NCI-H460 (cell line): ENCODE data around the gene GHR. TPM values are rescaled to one million over a fixed set of nuclear protein-coding genes. Genes with fewer than 3 reads are reported as not detected.

Experiments
- DNase-seq: peaks from one replicate; pipeline ENCODE4 v3.0.0-alpha.2; 2016; ENCODE audit warnings: low read depth; ENCODE audit errors: extremely low read depth
- total RNA-seq: library from RNA; depleted of rRNA; stranded (reverse); fragments of >200 nt; shearing (Covaris generic); gene quantifications from 2 replicates; pipeline ENCODE4 v1.2.3, GENCODE V29; 2014

Gene GHR
- total RNA-seq, 1 experiment from 2014 or later = 0.47 TPM

GRCh38 chr5:42595597-42595996 is 172.4 kb downstream of the GHR start:
- no peak for DNase-seq

DNA sequence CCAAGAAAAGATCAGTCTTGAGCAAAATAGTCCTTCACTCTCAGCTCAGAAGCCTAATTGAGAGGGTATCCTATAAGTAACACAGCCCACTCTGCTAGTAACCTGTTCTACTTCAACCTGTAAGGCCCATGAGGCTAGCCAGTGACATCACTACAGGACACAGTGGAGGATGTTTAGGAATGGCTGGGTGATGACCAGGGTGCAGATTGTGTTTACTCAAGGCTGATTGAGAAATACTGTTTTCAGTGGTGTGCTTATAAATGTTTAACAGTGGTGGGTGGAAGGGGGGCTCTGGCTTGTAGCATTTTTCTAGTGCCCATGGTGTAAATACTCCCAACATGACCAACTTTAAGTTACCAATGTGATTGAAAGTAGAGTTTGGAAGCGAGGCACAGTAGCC is 173.6 kb downstream of the GHR start:
- DNase-seq = no peak

- no peak for DNase-seq
Observed at GRCh38 chr5:42597318-42597937, 174.2 kb downstream of the GHR start.

DNA sequence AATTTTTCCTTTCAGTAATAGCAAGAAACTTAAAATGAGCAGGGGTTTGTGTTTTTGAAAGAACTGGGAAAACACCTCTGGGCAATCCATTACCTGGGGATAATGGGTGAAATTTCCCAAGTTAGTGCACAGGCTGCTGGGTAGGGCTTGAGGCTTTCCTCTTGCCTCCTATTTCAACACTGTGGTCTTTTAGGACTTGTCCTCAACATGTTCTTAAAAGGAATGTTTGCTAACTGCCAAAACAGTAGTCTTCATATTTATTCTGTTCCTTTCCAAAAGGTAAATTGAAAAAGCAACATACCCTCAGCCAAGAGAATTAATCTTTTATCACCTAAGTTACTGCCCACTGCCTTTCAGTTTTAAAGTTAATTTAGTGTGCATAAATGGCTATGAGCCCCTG is 175.1 kb downstream of the GHR start:
- DNase-seq = no peak

DNA sequence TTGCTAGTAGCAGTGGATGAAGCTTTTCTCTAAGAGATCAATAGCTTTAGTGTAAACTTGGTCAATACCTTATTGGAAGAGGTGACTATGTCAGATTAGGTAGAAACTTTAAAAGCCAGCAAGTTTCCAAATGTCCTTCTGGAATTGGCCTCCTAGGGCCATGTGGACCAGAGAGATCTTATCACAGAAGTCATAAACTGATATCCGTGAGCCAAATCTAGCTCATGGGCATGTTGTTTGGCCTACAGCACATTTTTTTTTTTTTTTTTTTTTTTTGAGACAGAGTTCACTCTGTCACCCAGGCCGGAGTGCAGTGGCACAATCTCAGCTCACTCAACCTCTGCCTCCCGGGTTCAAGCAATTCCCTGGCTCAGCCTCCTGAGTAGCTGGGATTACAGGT is 175.9 kb downstream of the GHR start:
- no peak for DNase-seq

DNA sequence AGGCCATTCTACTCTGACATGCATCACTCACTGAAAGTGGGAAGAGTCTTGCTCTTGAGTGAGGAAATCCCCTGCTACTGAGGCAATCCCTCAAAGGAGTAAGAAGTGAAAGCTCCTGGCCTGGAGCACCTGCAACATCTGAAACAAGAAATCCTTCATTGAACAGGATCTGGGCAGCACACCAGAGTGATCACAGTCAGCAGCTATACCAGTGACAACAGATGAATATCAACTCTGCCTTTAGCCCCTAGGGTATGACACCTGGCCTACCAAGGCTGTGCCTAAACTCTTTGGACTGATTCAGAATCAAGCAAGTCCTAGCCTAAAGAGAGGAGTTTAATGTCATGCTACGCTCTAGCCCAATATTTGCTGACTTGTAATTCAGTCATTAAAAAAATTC is 177.2 kb downstream of the GHR start:
- no peak for DNase-seq

DNA sequence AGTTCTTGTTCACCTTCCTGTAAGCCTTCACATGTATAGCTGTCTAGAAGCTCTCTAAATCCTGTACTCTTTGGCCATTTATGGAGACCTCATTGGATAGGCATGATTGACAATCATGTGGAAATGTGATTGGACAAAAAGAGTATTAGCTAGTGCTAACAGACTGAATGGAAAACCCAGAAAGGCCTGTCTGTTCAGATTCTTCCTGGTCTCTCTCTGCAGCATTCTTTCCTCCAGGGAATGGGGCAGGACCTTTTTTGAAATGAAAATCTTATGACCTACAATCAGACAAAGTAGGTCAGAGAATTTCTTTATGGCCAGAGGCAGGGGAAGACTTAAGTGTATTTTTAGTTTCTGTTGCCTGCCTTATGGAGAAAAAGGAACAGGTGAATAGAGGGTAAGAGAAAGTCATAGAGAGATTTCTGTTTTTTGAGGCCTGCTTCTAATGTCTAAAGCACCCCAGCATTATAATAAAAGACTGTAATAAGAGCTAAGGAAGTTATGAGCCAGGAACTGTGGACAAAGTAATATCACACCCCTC is 181.0 kb downstream of the GHR start:
- DNase-seq = no peak

GRCh38 chr5:42605490-42605889 is 182.3 kb downstream of the GHR start:
- DNase-seq = no peak

DNA sequence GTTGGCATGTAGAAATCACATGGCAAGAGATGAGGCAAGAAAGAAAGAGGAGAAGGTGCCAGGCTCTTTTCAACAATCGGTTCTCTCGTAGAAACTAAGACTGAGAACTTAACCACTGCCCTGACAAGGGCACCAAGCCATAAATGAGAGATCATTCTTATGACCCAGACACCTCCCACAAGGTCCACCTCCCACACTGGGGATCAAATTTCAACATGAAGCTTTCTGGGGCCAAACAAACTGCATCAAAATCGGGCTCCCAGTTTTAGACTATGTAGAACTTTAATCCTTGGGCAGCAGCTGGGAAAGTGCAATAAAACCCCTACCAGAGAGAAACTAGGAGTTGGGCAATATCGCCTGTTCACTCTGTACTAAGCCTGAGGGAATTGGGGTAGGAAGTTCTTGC is 183.2 kb downstream of the GHR start:
- DNase-seq = no peak

- DNase-seq = no peak
Observed at GRCh38 chr5:42611437-42611836, 188.2 kb downstream of the GHR start.

DNA sequence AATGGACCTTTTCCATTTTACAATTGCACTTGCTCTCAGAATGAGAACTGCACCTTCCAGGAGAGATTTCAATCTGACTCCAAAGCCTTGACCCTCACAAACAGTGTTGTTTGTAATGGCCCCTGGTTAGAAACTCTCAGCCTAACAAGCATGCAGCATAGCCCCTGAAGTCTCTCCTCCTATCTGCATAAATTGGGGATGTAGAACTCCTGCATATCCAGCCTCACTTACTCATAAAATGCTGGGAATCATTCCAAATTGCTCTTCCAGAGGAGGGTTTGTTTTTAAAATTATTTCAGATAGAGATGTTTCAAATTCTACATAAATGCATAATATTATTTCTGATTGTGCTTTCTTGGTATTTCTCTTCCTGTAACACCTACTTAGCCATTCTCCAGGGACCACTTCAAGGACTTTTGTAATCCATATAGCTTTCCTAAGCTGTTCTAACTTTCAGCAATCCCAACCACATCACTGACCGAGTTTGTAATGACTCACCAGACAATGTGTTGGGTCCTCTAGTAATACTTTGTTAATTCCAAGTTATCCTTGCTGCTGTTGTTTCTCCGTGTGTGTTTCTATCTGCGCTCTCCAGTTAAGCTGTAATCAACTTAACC is 189.6 kb downstream of the GHR start:
- no peak for DNase-seq

- no peak for DNase-seq
Observed at GRCh38 chr5:42614509-42614908, 191.3 kb downstream of the GHR start.

GRCh38 chr5:42620579-42621216 is 197.5 kb downstream of the GHR start:
- no peak for DNase-seq

- DNase-seq = no peak
Observed at GRCh38 chr5:42621242-42621641, 198.0 kb downstream of the GHR start.

DNA sequence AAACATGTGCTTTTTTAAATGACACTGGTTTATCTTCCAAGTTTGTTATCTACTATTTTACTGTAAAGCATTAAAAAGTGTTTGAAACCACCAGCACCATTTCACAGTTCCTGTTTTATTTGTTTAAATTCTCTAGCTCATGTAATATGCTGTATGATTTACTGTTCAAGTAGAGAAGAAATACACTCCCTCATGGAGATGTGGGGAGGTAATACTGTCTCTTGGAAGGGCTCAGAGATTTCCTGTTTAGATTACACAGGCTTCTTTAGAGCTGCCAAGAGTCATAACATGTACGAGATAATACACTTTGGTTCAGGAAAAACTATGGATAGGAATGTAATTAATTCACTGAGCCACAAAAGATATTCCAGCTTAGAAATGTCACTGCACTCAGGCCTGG is 198.4 kb downstream of the GHR start:
- DNase-seq = no peak

DNA sequence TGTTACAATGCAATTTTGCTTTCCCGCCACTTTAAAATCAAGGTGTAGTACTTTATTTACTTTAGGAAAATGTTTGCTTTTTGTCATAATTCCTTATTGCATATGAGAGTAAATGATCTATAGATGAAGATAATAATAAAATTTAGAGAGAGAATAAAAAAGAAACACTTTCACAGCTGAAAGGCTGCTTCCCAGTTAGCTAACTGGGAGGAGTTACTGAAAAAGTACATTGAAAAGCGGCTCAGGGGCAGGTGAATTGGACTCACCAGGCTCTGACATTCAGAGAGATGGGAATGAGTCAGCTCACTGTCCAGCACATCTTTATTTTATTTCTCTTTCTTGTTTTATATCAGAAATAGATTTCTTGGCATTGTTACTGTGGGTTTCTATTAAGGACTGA is 201.7 kb downstream of the GHR start:
- no peak for DNase-seq

- no peak for DNase-seq
Observed at GRCh38 chr5:42626462-42626861, 203.2 kb downstream of the GHR start.

GRCh38 chr5:42628821-42629220 is 205.6 kb downstream of the GHR start:
- no peak for DNase-seq

- no peak for DNase-seq
Observed at GRCh38 chr5:42629284-42629683, 206.0 kb downstream of the GHR start.

DNA sequence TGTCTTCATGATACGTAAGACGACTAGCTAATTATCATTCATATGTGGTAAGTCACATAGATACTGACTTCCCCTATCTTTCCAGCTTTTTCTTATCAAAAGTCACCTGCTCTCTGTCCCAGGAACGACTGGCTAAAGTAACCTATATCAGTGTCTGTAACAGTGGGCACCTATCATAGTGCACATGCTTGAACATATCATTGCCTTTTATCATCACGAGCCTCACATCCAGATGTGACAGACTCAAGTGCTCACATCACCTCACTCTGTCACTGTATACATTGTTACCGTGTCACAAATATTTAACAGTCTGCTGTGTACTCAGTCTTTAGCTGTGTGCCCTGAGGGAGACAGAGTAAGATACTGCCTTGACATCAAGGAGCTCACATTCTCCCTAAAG is 208.0 kb downstream of the GHR start:
- DNase-seq = no peak

- DNase-seq = no peak
Observed at GRCh38 chr5:42632354-42632900, 209.2 kb downstream of the GHR start.

GRCh38 chr5:42634575-42634974 is 211.3 kb downstream of the GHR start:
- no peak for DNase-seq
